Lung (tissue), 12 donors: ENCODE measurements around the gene LGI1. TPM values are rescaled to one million over a fixed set of nuclear protein-coding genes. Genes with fewer than 3 reads are reported as not detected.

ENCODE experiments used
- ATAC-seq: fragments of 200-7000 bp; cut with Tn5 transposase; one replicate; pipeline ENCODE4 v1.9.1; 2020; ENCODE audit warnings: moderate number of reproducible peaks; ENCODE audit not compliant: insufficient read depth, low FRiP score
- DNase-seq, 3 donors: peaks; one replicate each; pipeline ENCODE4 v3.0.0-alpha.2; 2013 to 2017
- H3K27ac ChIP-seq, 2 donors: one replicate each; pipeline ENCODE4 v1.5.1; 2013; ENCODE audit warnings: mild to moderate bottlenecking in 2 of 2, moderate library complexity in 2 of 2, control low read depth in 1 of 2, inconsistent platforms in 1 of 2, low read depth in 1 of 2, low read length in 1 of 2
- H3K27me3 ChIP-seq, 3 donors: one replicate each; pipeline ENCODE4 v1.5.1; 2013; ENCODE audit warnings: low read length in 2 of 3; ENCODE audit not compliant: control insufficient read depth in 3 of 3, insufficient read depth in 3 of 3
- H3K36me3 ChIP-seq, 4 donors: one replicate each; pipeline ENCODE4 v1.5.1; 2013; ENCODE audit warnings: low read length in 4 of 4, mild to moderate bottlenecking in 1 of 4, moderate library complexity in 1 of 4; ENCODE audit not compliant: control insufficient read depth in 4 of 4, insufficient read depth in 4 of 4
- H3K4me1 ChIP-seq, 5 donors: one replicate each; pipeline ENCODE4 v1.5.1; 2013; ENCODE audit warnings: low read length in 5 of 5, mild to moderate bottlenecking in 2 of 5, moderate library complexity in 1 of 5; ENCODE audit not compliant: control insufficient read depth in 5 of 5, insufficient read depth in 5 of 5
- H3K4me3 ChIP-seq: one replicate; pipeline ENCODE4 v1.5.1; 2013; ENCODE audit warnings: mild to moderate bottlenecking, control low read depth, moderate library complexity
- H3K9ac ChIP-seq, 2 donors: one replicate each; pipeline ENCODE4 v1.5.1; 2013; ENCODE audit warnings: low read length in 2 of 2, control low read depth in 1 of 2; ENCODE audit not compliant: insufficient read depth in 1 of 2
- H3K9me3 ChIP-seq, 4 donors: one replicate each; pipeline ENCODE4 v1.5.1; 2013; ENCODE audit warnings: low read length in 3 of 4, mild to moderate bottlenecking in 1 of 4, moderate library complexity in 1 of 4; ENCODE audit not compliant: control insufficient read depth in 4 of 4, insufficient read depth in 3 of 4
- WGBS, 2 donors: extraction: QIAGEN DNeasy Blood & Tissue Kit; methylation state at CpG; one replicate each; pipeline ENCODE4 v1.1.7; 2013; 5-methylcytosine and 5-hydroxymethylcytosine counted together
- polyA plus RNA-seq, 2 donors: library from polyadenylated mRNA; stranded (reverse); fragments of 200-250 nt; gene quantifications; one replicate each; pipeline ENCODE4 v1.2.1, GENCODE V29; 2013
- total RNA-seq, 2 donors: library from RNA; depleted of rRNA in 1 of 2; stranded (reverse); fragments of >200 nt in 1 of 2; gene quantifications; one replicate each; pipeline ENCODE4 v1.2.1, GENCODE V29; 2014 to 2021
- TF ChIP-seq, protein P1 (sequence below): IDR thresholded peaks from 2 replicates; pipeline ENCODE4 v1.5.1; 2012; ENCODE audit warnings: mild to moderate bottlenecking; ENCODE audit errors: control extremely low read depth, extremely low read depth
- donor health status: control.
- donor health status: control.
- donor health status: Bipolar disorder and iron deficiency.
- donor health status: healthy.
- donor health status: DM: yes; HTN: yes; CAD: no.

Gene LGI1
- total and polyA plus RNA-seq, 4 donors = 0.68 TPM; not detected in 3

DNA sequence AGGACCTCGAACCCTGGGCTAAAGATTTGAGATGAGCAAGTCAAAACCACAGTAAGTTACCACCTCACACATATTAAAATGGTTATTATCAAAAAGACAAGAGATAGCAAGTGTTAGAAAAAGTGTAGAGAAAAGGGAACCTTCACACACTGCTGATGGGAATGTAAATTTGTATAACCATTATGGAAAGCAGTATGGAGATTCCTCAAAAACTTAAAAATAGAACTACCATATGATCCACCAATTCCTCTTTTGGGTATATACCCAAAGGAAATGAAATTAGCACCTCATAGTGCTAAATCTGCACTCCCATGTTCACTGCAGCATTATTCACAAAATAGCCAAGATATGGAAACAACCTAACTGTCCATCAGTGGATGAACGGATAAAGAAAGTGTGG, 34.6 kb upstream of the LGI1 start:
- TF ChIP-seq, protein P1, sequence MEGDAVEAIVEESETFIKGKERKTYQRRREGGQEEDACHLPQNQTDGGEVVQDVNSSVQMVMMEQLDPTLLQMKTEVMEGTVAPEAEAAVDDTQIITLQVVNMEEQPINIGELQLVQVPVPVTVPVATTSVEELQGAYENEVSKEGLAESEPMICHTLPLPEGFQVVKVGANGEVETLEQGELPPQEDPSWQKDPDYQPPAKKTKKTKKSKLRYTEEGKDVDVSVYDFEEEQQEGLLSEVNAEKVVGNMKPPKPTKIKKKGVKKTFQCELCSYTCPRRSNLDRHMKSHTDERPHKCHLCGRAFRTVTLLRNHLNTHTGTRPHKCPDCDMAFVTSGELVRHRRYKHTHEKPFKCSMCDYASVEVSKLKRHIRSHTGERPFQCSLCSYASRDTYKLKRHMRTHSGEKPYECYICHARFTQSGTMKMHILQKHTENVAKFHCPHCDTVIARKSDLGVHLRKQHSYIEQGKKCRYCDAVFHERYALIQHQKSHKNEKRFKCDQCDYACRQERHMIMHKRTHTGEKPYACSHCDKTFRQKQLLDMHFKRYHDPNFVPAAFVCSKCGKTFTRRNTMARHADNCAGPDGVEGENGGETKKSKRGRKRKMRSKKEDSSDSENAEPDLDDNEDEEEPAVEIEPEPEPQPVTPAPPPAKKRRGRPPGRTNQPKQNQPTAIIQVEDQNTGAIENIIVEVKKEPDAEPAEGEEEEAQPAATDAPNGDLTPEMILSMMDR = no peak
- DNase-seq = no peak
- 87 to 88% methylated on average over 2 of the region's 2 CpGs for WGBS, 2 donors
- Histone ChIP-seq H3K27ac (no peak overlapping the region), H3K27me3 (peaks cover 0 to 5% (median 0%) of the 10 kb centered on the region in 3 donors), H3K4me3 (no peak overlapping the region), H3K9ac (no peak overlapping the region), H3K9me3 (peaks cover 0 to 2% (median 0%) of the 10 kb centered on the region in 4 donors), H3K4me1 (peaks cover 0 to 2% (median 0%) of the 10 kb centered on the region in 5 donors), H3K36me3 (no peaks in the 10 kb centered on the region)
- no peak for ATAC-seq

- Histone ChIP-seq H3K27me3 (peaks cover 0 to 5% (median 0%) of the 10 kb centered on the region in 3 donors), H3K9me3 (peaks cover 0 to 2% (median under 1%) of the 10 kb centered on the region in 4 donors), H3K36me3 (no peaks in the 10 kb centered on the region), H3K4me3 (no peak overlapping the region), H3K4me1 (no peaks in the 10 kb centered on the region), H3K9ac (no peak overlapping the region), H3K27ac (no peak overlapping the region)
- TF ChIP-seq, protein P1 = no peak
- ATAC-seq = no peak
- WGBS, 2 donors = 83 to 93% methylated on average over 1 of the region's 1 CpG
- DNase-seq = no peak
Measured at GRCh38 chr10:93726024-93726423, 31.7 kb upstream of the LGI1 start.

DNA sequence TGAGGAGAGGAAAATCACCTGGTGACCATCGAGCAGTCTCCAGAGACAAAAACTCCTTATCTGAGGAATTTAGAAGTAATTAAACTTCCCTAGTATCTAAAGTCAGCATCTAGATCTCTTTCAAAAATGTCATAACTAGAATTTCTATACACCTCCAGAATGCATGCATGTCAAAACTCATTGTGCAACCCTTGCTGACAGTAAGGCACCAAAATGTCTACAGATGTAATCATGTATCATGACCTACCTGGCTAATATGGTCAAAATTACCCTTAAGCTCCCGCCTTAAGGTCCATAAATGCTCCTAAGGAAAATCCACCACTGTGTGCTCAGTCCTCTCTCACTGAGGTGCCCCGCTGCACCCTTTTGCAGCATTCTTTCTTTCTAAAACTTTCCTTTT, 16.4 kb upstream of the LGI1 start:
- Histone ChIP-seq H3K4me3 (no peak overlapping the region), H3K27ac (no peak overlapping the region), H3K9me3 (peaks cover 0 to 3% (median 0%) of the 10 kb centered on the region in 4 donors), H3K9ac (no peak overlapping the region), H3K27me3 (no peaks in the 10 kb centered on the region), H3K4me1 (no peaks in the 10 kb centered on the region), H3K36me3 (no peaks in the 10 kb centered on the region)
- DNase-seq (no peak), ATAC-seq (no peak)
- 80 to 91% methylated on average over 3 of the region's 3 CpGs for WGBS, 2 donors
- TF ChIP-seq, protein P1 = no peak

DNA sequence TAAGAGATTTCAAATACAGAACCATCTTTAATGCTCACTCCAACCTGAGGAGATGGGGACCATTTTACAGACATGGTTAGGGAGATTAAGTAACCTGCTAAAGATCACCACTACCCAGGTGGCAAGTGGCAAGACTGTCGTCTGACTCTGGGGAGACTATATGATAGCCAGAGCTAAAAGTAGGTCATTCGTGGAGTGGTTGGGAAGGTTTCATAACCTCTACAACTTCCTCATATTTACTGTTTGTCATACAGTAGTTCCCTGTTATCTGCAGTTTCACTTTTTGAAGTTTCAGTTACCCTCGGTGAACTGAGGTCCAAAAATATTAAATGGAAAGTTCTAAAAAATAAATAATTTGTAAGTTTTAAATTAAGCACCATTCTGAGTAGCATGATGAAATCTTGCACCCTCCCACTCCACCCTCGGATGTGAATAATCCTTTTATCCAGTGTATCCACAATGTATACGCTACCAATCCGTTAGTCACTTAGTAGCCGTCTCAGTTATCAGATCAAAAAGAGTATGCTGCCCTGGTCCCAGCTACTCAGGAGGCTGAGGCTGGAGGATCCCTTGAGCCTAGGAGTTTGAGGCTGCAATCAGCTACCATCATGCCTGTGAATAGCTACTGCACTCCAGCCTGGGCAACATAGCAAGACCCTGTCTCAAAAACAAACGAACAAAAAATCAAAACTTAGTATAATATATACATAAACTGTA, 14.9 kb upstream of the LGI1 start:
- H3K9ac ChIP-seq = no peak overlapping the region

More for the DNA sequence above, 14.9 kb upstream of the LGI1 start:
- no peaks in the 10 kb centered on the region for H3K36me3 ChIP-seq
- DNase-seq (no peak), ATAC-seq (peak; percentile 76)
- no peak overlapping the region for H3K27ac ChIP-seq
- TF ChIP-seq, protein P1 = no peak
- 36 to 47% methylated on average over 8 of the region's 8 CpGs for WGBS, 2 donors
- no peaks in the 10 kb centered on the region for H3K27me3 ChIP-seq
- H3K4me1 ChIP-seq = no peaks in the 10 kb centered on the region
- H3K9me3 ChIP-seq = peaks cover 0 to 3% (median 0%) of the 10 kb centered on the region in 4 donors
- H3K4me3 ChIP-seq = no peak overlapping the region
